OCI-LY7 (cell line): ENCODE measurements around the gene DMD. TPM values are rescaled to one million over a fixed set of nuclear protein-coding genes. Genes with fewer than 3 reads are reported as not detected.

ENCODE experiments used
- BruUV-seq: library from RNA; stranded (reverse); fragments of 400-500 nt; replicated peaks from 2 replicates; lab custom pipeline; 2021; lab: Mats Ljungman, UMichigan
- CTCF ChIA-PET: fragments of 300-600 bp; sonication (Branson Sonifier 250); formaldehyde crosslinking; loops from one replicate; lab custom pipeline; 2022; ENCODE audit warnings: antibody characterized with exemption; ENCODE audit not compliant: unreplicated experiment; lab: Charles Lee
- POLR2A ChIA-PET: fragments of 300-600 bp; sonication (Branson Sonifier 250); formaldehyde crosslinking; loops from one replicate; lab custom pipeline; 2022; ENCODE audit warnings: antibody characterized with exemption; lab: Charles Lee
- DNase-seq: peaks from one replicate; pipeline ENCODE4 v3.0.0-alpha.2; 2015; ENCODE audit warnings: low spot score
- H2AFZ ChIP-seq: fragments of 200-600 bp; sonication (generic), shearing (Covaris generic); 2 replicates; pipeline ENCODE4 v1.6.1; 2014; ENCODE audit warnings: mild to moderate bottlenecking, antibody characterized with exemption, low read length, moderate library complexity
- H3K27ac ChIP-seq: fragments of 200-600 bp; sonication (generic); 2 replicates; pipeline ENCODE4 v1.5.1; 2014; ENCODE audit warnings: mixed run types, low read depth, mild to moderate bottlenecking, moderate library complexity, low read length, inconsistent platforms; ENCODE audit not compliant: poor library complexity, severe bottlenecking
- H3K36me3 ChIP-seq: fragments of 200-600 bp; sonication (generic); 2 replicates; pipeline ENCODE4 v1.6.1; 2014; ENCODE audit warnings: mild to moderate bottlenecking, antibody characterized with exemption, low read length, moderate library complexity, mixed read lengths; ENCODE audit not compliant: insufficient read depth
- H3K4me1 ChIP-seq: fragments of 200-600 bp; sonication (generic); 2 replicates; pipeline ENCODE4 v1.5.1; 2014; ENCODE audit warnings: mild to moderate bottlenecking, low read length; ENCODE audit not compliant: insufficient read depth, poor library complexity, severe bottlenecking
- H3K4me2 ChIP-seq: fragments of 200-600 bp; sonication (generic); 2 replicates; pipeline ENCODE4 v1.6.1; 2014; ENCODE audit warnings: mild to moderate bottlenecking, low read length
- H3K4me3 ChIP-seq: fragments of 200-600 bp; sonication (generic); 2 replicates; pipeline ENCODE4 v1.5.1; 2014; ENCODE audit warnings: mild to moderate bottlenecking, low read depth, low read length; ENCODE audit not compliant: poor library complexity, severe bottlenecking
- H3K79me2 ChIP-seq: fragments of 200-600 bp; sonication (generic); 2 replicates; pipeline ENCODE4 v1.6.1; 2016; ENCODE audit warnings: low read depth, mild to moderate bottlenecking, low read length, moderate library complexity, mixed read lengths; ENCODE audit not compliant: insufficient read depth
- H3K9me2 ChIP-seq: fragments of 200-600 bp; sonication (generic); 2 replicates; pipeline ENCODE4 v1.6.1; 2016; ENCODE audit warnings: mild to moderate bottlenecking, low read length, mixed read lengths; ENCODE audit not compliant: insufficient read depth
- H3K9me3 ChIP-seq: fragments of 200-600 bp; sonication (generic); 2 replicates; pipeline ENCODE4 v1.6.1; 2014; ENCODE audit warnings: mild to moderate bottlenecking, mixed run types, low read length, mixed read lengths
- H4K20me1 ChIP-seq: fragments of 200-600 bp; sonication (generic); 2 replicates; pipeline ENCODE4 v1.6.1; 2014; ENCODE audit warnings: mild to moderate bottlenecking, antibody characterized with exemption, low read length, moderate library complexity, mixed read lengths; ENCODE audit not compliant: insufficient read depth
- CTCF ChIP-seq: fragments of 200-600 bp; sonication (generic); conservative IDR thresholded peaks from 2 replicates; pipeline ENCODE4 v1.5.1; 2014; ENCODE audit warnings: mild to moderate bottlenecking, antibody characterized with exemption, low read length, moderate library complexity, mixed read lengths
- EZH2phosphoT487 ChIP-seq: fragments of 200-600 bp; sonication (generic); IDR thresholded peaks from 2 replicates; pipeline ENCODE4 v1.6.1; 2018; ENCODE audit warnings: low read depth, borderline replicate concordance, mild to moderate bottlenecking, mixed run types, antibody characterized with exemption, low read length, moderate library complexity, mixed read lengths
- intact Hi-C: fragments of 100-400 bp; cut with micrococcal nuclease; formaldehyde crosslinking; loops from one replicate; pipeline ENCODE4 v1.10.0; 2022; ENCODE audit not compliant: unreplicated experiment
- total RNA-seq, 2 experiments: library from RNA; depleted of rRNA in 1 of 2; stranded (reverse); fragments of >200 nt in 1 of 2; shearing (Covaris generic) in 1 of 2; gene quantifications; 2 replicates each; pipeline ENCODE4 v1.2.3, GENCODE V29; 2014 to 2022

DMD gene
- total RNA-seq, 2 experiments from 2014 or later: 20.5 to 61.4 TPM

GRCh38 chrX:31570658-31571057 lies 1640.7 kb downstream of the DMD start:
- intact Hi-C loops: no loop called here
- POLR2A ChIA-PET: no interaction called here
- DNase-seq: no peak
- H3K27ac ChIP-seq: no peak overlapping the region
- H3K4me2 ChIP-seq: no peak overlapping the region
- no peak overlapping the region for H3K4me3 ChIP-seq
- CTCF ChIA-PET: no interaction called here
- TF ChIP-seq CTCF (no peak), EZH2phosphoT487 (no peak)
- no peaks in the 10 kb centered on the region for H3K36me3 ChIP-seq
- no peaks in the 10 kb centered on the region for H3K79me2 ChIP-seq
- no peaks in the 10 kb centered on the region for H3K4me1 ChIP-seq
- no peaks in the 10 kb centered on the region for H3K9me2 ChIP-seq
- no peaks in the 10 kb centered on the region for H4K20me1 ChIP-seq
- no peaks in the 10 kb centered on the region for H3K9me3 ChIP-seq
- H2AFZ ChIP-seq: no peak overlapping the region
- no TSS peak for BruUV-seq

- Histone ChIP-seq H4K20me1 (no peaks in the 10 kb centered on the region), H3K9me3 (no peaks in the 10 kb centered on the region), H3K4me3 (no peak overlapping the region), H3K4me1 (no peaks in the 10 kb centered on the region), H2AFZ (no peak overlapping the region), H3K9me2 (no peaks in the 10 kb centered on the region), H3K4me2 (no peak overlapping the region), H3K27ac (no peak overlapping the region), H3K79me2 (no peaks in the 10 kb centered on the region), H3K36me3 (no peaks in the 10 kb centered on the region)
- CTCF ChIA-PET: no interaction called here
- no TSS peak for BruUV-seq
- no peak for DNase-seq
- intact Hi-C loops: no loop called here
- POLR2A ChIA-PET: no interaction called here
- TF ChIP-seq CTCF (no peak), EZH2phosphoT487 (no peak)
Observed at GRCh38 chrX:31563792-31564191, 1647.6 kb downstream of the DMD start.

- CTCF ChIA-PET: no interaction called here
- no TSS peak for BruUV-seq
- no peak overlapping the region for H3K4me2 ChIP-seq
- no peak overlapping the region for H2AFZ ChIP-seq
- TF ChIP-seq CTCF (no peak), EZH2phosphoT487 (no peak)
- H3K4me1 ChIP-seq: no peaks in the 10 kb centered on the region
- H3K9me3 ChIP-seq: no peaks in the 10 kb centered on the region
- POLR2A ChIA-PET: no interaction called here
- DNase-seq: no peak
- H4K20me1 ChIP-seq: no peaks in the 10 kb centered on the region
- H3K4me3 ChIP-seq: no peak overlapping the region
- no peak overlapping the region for H3K27ac ChIP-seq
- intact Hi-C loops: no loop called here
- H3K36me3 ChIP-seq: no peaks in the 10 kb centered on the region
- H3K9me2 ChIP-seq: no peaks in the 10 kb centered on the region
- H3K79me2 ChIP-seq: no peaks in the 10 kb centered on the region
Observed at GRCh38 chrX:31555506-31555905, 1655.8 kb downstream of the DMD start.
